Stimulated activated CD8-positive, alpha-beta memory T cell treated with anti-CD3 and anti-CD28 coated beads, Interleukin-2, amount 100 ng/mL, for 1 hour (primary cell): Measurements from ENCODE around the gene LRRC3.
"Not testable (repeated sequence)": the region's sequence is repeated elsewhere in the genome, so short reads cannot be mapped to it uniquely, and the experiment has no call there.

Source experiments
- DNase-seq, 2 donors: peaks; one replicate each; pipeline ENCODE4 v3.0.0-alpha.2; 2020; ENCODE audit warnings: low read depth in 2 of 2

LRRC3 gene, protein sequence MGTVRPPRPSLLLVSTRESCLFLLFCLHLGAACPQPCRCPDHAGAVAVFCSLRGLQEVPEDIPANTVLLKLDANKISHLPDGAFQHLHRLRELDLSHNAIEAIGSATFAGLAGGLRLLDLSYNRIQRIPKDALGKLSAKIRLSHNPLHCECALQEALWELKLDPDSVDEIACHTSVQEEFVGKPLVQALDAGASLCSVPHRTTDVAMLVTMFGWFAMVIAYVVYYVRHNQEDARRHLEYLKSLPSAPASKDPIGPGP

DNA sequence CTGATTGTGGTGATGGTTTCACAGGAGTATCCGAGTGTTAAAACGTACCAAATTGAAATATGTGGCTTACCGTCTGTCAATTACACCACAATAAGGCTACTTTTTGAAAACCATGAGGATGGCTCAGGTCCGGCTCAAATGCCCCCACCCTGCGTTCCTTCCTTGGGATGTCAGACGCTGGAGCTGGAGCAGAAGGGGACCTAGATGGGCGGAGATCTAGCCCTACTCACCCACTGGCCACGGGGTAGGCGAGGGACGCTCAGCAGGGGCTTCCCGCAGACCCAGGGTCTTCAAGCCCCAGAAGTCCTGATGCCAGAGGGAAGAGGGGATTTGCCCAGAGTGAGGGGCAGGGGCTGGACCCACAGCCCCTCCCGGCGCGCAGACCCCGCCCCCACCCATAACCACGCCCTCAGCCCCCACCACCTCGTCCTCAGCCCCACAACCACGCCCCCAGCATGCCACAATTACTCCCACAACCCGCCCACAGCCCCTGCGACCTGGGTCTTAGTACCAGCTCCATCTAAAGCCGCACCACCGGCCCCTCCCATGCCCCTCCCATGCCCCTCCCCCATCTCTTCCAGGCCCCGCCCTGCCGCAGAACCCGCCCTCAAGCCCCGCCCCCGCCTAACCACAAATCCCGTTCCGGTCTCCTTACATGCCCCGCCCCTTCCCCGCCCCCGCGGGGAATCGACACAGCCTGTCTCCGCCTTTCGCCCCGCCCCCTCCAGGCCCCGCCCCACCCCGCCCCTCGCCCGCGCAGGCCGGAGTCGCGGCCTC, at the start of gene LRRC3:
Gene LRRC3, plus strand, starts transcription at position 764 of the 777 bp plus-strand sequence. CDS start 1,135 bp downstream, outside the sequence.
- DNase-seq: peak; percentile 28 to 74

DNA sequence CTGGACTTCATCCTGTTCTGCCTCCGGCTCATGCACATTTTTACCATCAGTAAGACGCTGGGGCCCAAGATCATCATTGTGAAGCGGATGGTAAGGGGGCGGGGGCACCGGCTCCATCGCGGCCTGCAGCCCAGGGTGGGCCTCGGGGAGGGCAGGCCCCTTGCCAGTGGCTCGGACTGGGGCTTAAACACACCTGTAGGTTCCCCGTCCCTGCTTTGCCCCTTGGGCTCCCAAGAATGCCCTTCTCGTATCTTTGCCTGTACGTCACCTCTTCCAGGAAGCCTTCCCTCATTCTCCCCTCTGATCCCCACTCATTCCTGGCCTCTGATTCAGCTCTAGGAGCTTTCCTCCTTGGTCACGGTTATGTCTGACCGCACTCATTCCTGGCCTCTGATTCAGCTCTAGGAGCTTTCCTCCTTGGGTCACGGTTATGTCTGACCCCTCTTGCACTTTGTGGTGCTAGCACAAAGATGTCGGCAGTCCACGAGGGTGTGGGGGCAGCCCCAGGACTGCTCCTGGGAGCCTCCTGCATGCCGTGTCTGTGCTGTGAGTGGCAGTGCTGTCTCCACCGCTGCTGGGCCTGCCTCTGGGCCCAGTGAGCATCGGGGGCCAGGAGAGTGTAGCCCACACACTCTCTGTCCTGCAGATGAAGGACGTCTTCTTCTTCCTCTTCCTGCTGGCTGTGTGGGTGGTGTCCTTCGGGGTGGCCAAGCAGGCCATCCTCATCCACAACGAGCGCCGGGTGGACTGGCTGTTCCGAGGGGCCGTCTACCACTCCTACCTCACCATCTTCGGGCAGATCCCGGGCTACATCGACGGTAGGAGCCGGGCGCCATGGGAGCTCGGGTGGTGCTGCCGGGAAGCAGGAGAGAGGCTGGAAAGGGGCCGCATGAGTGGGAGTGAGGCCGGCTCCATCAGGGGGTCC, 49.1 kb upstream of the LRRC3 start:
- DNase-seq: no peak

DNA sequence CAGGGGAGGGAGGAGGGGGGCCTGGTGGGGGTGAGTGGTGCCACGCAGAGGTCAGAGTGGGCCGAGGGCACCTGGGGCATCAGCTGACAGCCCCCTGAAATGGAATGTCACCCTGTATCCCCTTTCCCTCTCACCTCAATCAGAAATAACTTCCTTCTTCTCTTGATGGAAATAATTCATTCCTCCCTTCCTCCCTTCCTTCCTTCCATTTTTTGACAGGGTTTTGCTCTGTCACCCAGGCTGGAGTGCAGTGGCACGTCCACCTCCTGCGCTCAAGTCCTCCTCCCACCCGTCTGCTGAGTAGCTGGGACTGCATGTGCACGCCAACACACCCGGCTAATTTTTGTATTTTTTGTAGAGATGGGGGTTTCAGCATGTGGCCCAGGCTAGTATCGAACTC, 48.4 kb upstream of the LRRC3 start:
- no peak for DNase-seq

DNA sequence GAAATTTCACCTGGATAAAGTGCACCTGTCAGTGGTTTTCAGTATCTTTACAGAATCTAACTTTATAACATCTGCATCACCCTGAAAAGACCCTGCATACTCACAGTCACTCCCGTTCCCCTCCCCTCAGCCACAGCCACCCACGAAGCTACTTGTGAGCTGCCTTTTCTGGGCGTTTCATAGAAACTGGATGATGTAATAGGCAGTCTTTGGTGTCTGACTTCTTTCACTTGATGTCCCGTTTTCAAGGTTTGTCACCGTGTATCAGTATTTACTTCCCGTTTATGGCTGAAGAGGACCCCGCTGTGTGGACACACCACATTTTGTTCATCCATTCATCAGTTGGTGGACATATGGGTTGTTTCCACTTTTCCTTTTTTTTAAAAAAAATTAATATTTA, 47.8 kb upstream of the LRRC3 start:
- no peak for DNase-seq

DNA sequence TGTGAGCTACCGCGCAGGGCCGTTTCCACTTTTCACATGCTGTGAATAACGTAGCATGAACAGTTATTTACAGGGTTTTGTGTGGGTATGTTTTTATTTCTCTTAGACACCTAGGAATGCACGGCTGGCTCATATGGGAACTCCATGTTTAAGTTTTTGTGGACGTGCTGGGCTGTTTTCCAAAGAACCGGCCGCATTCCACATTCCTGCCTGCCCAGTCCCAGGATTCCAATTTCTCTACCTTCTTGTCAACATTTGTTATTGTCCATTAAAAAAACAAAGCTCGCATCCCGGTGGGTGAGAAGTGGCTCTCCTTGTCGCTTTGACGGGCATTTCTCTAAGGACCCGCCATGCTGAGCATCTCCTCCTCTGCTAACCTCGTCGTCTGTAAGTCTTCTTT, 47.1 kb upstream of the LRRC3 start:
- no peak for DNase-seq

DNA sequence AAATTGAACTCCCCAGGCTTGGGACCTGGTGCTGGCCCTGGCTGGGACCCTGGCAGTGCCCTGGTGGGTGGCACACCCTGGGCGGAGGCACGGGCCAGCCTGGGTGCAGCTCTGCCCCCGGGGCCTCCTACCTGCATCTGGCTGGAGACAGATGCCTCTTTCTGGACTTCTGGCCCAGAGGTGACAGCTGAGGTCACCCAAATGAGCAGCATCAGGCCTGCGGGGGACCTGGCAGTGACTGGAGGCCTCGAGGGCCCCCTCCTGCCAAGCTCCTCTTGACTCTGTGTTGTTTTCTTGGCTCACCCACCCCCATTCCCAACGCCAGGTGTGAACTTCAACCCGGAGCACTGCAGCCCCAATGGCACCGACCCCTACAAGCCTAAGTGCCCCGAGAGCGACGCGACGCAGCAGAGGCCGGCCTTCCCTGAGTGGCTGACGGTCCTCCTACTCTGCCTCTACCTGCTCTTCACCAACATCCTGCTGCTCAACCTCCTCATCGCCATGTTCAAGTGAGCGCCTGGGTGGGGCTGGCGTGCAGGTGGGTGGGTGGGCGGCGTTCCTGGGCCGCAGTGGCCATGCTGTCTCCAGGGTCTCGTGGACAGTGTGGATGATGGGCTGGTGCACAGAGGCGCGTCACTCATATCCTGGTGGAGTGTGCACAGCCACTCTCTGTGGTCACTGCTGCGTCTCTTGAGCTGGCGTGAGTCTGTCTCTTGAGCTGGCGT, 41.6 kb upstream of the LRRC3 start:
- DNase-seq: no peak

DNA sequence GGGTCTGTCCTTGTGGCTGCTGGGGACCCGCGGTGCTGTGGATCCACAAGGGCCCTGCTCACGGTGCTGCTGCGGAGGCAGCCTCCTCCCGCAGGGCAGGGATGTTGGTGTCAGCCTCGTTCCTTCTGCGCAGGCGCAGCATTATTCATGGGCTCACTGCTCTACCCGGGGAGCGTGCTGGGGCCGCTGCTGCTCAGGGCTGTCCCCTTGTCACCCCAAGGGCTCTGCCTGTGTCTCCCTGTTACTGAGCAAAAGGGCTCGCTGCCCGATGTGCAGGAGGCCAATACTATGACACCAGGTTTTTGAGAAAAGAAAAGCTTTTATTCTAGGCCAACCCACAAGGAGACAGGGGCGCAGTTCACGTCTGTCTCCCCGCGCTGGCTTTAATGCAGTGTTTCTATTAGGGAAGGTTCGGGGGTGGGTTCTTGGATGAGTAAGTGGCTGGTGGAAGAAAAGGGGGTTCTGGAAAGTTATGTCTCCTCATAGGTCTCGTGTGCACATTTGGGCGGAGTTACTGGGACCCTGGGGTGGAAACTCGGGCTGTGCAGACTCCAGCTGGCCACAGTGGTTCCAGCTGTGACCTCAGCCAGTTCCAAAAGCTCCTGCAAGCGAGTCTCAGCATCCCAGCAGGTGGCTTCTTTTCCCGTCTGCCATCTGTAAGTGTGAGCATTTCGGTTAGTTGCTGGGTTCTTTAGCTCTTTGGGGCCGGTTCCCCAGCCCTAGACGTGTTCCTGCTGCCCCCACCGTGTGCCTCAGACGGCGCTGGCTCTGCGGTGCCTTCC, 40.8 kb upstream of the LRRC3 start:
- no peak for DNase-seq

DNA sequence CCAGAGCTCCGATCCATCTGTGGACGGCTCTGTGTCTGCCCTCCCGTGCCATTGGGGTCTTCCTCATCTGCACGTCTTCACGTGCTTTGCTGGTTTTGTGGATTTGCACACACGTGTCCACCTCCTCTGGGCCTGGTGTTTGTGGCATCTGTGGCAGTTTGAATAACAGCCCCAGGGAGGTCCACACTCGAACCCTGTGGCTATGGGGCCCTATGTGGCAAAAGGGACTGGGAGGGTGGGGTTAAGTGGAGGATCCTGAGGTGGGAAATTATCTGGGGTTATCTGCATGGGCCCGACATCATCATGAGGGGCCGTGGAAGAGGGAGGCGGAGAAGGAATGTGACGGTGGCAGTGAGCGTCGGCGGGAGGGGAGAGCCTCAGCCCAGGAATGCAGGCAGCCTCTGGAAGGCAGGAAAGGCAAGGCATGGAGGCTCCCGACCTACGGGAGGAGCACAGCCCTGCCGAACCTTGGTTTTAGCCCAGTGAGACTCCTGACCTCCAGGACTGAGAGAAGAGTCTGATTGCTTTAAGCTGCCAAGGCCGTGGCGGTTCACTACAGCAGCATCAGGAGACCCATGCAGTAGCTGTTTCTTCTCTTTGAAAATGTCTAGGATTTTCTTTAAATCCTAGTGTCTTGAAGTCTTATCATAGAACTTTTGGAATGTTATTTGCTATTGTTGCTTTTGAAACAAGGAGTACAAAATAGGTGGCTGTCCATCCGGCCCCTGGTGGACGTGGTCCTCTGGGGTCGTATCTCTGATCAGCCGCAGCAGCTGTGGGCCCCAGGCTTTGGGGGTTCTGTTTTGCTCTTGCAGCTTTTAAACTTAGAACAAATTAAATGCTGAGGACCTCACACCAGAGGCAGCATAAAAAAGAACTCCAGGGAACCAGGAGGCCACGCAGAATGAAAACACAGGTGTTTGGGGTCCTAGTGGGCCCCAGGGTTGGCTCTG, 40.0 kb upstream of the LRRC3 start:
- no peak for DNase-seq

DNA sequence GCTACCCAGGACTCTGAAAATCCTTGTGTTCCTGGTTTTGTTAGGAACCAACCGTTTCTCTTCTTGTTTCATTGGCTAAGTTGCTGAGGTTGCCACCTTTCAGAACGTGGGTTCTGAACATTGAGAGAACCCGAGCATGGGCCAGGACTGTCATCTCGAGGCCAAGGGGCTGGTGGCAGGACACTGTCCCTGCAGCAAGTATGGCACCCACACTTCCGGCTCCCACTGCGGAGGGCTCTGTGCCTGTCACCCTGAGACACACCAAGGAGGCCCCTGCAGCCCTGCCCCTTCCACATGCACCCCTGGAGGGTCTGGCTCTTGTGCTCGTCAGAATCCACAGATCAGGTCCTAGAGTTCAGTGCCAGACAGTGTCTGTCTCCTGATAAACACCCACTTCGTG, 39.1 kb upstream of the LRRC3 start:
- no peak for DNase-seq

DNA sequence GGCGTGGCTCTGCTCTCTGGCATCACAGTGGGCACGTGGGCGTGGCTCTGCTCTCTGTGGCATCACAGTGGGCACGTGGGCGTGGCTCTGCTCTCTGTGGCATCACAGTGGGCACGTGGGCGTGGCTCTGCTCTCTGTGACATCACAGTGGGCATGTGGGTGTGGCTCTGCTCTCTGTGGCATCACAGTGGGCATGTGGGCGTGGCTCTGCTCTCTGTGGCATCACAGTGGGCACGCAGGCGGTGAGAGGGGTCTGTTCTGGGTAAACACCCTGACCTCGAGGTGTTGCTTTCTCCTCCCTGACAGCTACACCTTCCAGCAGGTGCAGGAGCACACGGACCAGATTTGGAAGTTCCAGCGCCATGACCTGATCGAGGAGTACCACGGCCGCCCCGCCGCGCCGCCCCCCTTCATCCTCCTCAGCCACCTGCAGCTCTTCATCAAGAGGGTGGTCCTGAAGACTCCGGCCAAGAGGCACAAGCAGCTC, 37.6 kb upstream of the LRRC3 start:
- not testable (repeated sequence) for DNase-seq

DNA sequence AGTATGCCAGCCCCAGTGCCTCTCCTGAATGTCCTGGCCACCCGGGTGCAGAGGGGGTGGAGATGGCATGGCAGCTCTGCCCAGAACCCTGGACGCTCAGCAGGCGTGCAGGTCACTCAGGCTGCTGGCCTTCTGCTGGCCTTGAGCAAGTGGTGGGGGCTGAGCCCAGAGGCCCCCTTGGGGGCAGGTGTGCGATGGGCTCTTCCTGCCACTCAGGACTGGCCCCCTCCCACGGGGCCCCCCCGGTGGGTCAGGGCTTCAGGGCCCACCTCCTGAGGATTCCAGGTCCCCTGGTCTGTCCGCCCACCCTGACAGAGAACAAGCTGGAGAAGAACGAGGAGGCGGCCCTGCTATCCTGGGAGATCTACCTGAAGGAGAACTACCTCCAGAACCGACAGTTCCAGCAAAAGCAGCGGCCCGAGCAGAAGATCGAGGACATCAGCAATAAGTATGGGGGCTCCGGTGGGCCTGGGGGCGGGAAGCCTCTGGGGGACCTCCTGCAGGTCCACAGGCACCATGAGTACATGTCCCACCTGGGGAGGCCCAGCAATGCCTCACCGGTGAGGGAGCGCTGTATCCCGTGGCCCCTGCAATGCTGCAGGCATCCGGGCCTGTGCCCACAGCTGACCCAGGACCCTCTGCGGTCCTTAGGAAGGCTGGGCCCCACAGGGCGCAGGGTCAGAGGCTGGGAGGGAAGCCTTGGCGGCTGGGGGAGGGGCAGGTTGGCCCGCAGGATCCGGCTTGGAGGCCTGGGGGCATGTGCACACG, 37.0 kb upstream of the LRRC3 start:
- DNase-seq: no peak

DNA sequence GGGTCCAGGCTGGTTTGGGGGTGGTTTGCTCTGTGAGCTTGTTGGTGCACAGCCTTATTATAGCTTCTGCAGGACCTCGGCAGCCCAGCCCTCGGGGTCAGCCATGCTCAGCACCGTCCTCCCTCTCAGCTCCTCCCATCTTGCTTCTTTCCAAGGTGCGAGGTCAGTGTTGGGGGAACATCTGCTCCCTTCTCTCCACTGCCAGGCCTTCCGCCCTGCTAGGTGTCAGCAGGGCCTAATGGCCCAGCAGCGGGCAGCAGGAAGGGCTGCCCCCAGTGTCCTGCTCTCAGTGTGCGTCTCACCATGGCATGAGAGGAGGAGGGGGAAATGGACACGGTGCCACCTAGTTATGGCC, 36.5 kb upstream of the LRRC3 start:
- DNase-seq: no peak

DNA sequence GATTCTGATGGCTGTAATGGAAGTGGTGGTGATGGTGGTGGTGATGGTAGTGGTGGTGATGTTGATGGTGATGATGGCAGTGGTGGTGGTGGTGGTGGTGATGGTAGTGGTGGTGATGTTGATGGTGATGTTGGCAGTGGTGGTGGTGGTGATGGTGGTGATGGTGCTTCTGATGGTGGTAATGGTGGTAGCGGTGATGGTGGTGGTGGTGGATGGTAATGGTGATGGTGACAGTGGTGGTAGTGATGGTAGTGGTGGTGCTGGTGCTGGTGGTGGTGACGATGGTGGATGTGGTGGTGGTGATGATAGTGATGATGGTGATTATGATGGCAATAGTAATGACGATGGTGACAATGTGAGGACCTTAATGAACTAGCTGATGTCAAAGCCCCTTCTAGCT, 35.6 kb upstream of the LRRC3 start:
- DNase-seq: no peak

DNA sequence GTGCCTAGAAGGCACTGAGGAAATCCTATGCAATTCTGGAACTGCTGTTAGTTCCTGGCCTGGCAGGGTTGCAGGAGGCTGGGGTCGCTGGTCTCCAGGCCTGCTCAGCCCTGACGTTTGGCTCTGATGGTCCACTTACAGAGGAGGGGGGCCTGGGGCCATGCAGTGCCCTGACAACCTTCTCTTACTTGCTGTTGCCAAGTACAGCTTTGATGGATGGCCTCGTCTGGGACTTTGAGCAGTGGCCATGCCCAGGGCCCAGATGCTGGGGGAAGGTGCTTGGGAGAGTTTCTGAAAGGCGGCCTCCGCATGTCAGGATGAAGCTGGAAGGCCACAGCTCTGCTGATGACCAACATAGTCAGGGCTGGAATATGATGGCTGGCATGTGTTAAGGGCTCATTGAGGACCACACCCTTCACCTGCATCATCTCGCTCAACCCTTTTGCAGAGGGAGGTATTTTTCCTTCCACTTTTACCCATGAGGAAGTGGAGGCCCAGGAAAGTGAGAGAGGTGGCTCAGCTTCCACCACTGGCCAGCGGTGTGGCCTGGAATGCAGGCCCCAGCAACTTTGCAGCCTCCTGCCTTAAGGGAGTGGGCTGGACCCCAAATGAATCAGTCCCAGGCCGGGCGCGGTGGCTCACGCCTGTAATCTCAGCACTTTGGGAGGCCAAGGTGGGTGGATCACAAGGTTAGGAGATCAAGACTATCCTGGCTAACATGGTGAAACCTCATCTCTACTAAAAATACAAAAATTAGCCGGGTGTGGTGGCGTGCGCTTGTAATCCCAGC, 34.7 kb upstream of the LRRC3 start:
- no peak for DNase-seq

DNA sequence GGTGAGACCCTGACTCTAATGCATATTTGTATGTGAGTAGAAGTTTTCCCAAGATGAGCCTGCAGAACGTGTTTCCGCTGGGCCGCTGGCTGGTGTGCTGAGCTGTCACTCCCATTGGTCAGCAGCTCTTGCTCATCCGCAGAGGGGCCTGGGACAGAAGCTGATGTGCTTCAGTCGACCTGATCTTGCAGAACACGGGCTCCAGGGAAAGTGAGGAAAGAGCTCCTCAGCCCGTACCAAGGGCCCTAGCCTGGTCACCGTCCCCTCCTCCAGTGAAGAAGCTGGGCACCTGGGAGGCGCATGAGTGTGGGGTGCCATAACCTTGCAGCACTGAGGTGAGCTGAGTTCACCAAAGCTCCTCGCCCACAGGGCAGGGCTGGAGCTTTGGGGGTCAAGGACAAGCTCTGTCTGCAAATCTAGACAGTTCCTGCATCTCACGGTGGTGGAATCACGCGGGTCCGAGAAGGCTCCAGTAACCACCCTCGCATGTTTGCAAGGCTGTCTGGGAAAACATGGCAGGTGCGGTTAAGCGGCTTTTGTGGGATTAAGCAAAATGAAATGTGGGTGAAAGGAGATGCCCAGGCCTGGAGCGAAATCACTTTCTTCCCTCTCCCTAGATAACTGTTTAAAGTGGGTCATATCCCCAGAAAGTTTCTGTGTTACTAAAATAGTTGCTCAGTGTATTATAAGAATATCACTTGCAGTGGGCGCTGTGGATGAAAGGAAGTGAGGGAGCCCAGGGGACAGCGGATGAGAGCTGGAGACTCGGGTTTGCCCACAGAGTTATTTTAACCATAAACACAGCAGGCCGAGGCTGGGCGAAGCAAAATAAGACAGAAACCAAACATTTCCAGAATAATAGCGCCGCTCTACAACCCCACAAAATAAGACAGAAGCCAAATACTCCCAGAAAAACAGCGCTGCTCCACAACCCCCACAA, 33.1 kb upstream of the LRRC3 start:
- DNase-seq: no peak

DNA sequence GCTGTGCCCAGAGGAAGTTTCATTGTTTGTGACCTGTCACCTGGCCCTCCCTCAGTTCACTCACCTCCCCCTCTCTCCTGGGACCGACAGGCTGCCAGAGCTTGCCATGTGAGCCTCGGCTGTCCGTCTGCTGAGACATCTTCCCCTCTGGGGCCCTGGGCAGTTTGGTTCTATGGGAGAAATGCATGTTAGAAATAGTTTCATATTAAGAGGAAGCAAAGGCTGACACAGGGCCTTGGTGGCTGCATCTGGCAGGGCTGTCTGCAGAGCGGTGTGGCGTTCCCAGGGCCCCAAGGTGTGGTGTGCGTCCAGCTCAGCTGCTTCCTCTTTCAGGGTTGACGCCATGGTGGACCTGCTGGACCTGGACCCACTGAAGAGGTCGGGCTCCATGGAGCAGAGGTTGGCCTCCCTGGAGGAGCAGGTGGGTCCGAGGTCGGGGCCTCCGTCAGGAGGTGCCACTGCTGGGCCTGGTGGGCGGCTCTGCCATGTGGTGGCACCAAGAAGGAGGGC, 31.9 kb upstream of the LRRC3 start:
- DNase-seq: no peak
